Activated naive CD8-positive, alpha-beta T cell treated with anti-CD3 and anti-CD28 coated beads for 36 hours (primary cell): ENCODE data around the gene SEMA3D. TPM values are rescaled to one million over a fixed set of nuclear protein-coding genes. Genes with fewer than 3 reads are reported as not detected.

Experiments
- DNase-seq: peaks from one replicate; pipeline ENCODE4 v3.0.0; 2021
- H3K27ac Mint-ChIP-seq: one replicate; pipeline ENCODE4 v1.8.0; 2022; ENCODE audit warnings: mild to moderate bottlenecking, moderate library complexity, mixed read lengths
- H3K27me3 Mint-ChIP-seq: one replicate; pipeline ENCODE4 v1.8.0; 2022; ENCODE audit warnings: mild to moderate bottlenecking, mixed read lengths
- H3K36me3 Mint-ChIP-seq: one replicate; pipeline ENCODE4 v1.8.0; 2021; ENCODE audit warnings: mild to moderate bottlenecking, mixed read lengths
- H3K4me1 Mint-ChIP-seq: one replicate; pipeline ENCODE4 v1.8.0; 2021; ENCODE audit warnings: mixed read lengths
- H3K4me3 Mint-ChIP-seq: one replicate; pipeline ENCODE4 v1.8.0; 2022; ENCODE audit warnings: mild to moderate bottlenecking, moderate library complexity, mixed read lengths
- H3K9me3 Mint-ChIP-seq: one replicate; pipeline ENCODE4 v1.8.0; 2022; ENCODE audit warnings: mixed read lengths
- total RNA-seq, 2 experiments: library from RNA; stranded (reverse); gene quantifications; one replicate each; pipeline ENCODE4 v1.2.3, GENCODE V29; 2021

SEMA3D gene
- total RNA-seq, 2 experiments from 2014 or later, result not detected

DNA sequence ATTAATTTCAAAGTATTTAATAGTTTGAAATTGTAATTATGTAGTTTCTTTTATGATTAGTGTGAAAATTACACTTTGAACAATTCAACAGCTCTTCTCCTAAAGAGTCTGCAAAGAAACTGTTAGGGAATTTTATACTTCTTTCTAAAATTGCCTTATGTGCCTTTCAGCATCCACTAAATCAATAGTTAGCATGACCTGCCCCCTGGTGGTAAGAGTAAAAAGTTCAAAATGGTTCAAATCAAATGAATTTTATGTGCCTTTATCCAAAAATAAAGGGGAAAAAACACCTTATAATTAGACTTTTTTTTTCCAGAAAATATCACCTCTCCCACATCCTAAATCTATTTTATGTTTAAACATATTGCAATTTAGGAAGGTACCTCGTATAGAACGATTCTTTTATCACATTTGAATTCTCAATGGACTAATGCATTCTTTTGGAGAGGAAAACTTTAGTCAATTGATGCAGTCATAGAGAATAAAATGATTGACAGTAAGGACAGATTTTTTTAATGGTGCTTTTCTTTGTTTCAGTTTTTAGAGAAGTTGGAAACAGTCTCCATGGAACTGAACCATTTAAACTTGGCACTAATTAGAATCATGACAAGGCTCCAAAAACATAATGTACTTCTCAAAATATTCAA lies 163.7 kb downstream of the SEMA3D start:
- no peak for DNase-seq
- no peaks in the 10 kb centered on the region for H3K36me3 Mint-ChIP-seq
- H3K27me3 Mint-ChIP-seq, result peaks cover 5% of the 10 kb centered on the region
- no peak overlapping the region for H3K4me3 Mint-ChIP-seq
- H3K27ac Mint-ChIP-seq, result no peak overlapping the region
- H3K4me1 Mint-ChIP-seq, result no peaks in the 10 kb centered on the region
- no peaks in the 10 kb centered on the region for H3K9me3 Mint-ChIP-seq

DNA sequence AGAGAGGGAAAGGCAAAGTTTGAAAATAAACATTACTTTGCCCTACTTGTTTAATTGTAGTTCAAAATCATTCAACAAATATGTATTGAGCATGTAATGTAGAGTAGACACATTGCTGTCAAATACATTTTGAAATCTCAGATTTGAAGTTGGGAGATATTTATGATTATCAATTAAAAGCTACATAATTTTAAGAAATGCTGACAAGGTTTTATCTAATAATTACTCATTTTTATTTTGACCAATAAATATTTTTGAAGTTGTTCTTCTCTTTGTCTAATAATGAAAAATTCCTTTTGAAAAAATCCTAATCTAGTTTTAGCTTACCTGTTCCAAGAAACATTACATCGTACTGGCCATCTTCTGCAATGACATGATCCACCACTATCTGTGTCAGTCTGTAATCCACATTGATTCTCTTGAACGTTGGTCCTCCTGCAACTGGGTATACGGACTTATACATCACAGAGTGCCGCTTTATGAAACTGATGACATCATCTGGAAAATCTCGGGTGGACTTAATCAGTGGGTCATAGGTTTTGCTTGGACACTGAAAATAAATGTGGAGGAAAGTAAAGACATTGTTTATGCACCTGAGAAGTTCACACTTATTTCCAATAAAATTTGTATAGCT lies 164.7 kb downstream of the SEMA3D start:
- Mint-ChIP-seq H3K4me3 (no peak overlapping the region), H3K36me3 (no peaks in the 10 kb centered on the region), H3K9me3 (no peaks in the 10 kb centered on the region), H3K27ac (no peak overlapping the region), H3K4me1 (no peaks in the 10 kb centered on the region), H3K27me3 (peaks cover 5% of the 10 kb centered on the region)
- no peak for DNase-seq

DNA sequence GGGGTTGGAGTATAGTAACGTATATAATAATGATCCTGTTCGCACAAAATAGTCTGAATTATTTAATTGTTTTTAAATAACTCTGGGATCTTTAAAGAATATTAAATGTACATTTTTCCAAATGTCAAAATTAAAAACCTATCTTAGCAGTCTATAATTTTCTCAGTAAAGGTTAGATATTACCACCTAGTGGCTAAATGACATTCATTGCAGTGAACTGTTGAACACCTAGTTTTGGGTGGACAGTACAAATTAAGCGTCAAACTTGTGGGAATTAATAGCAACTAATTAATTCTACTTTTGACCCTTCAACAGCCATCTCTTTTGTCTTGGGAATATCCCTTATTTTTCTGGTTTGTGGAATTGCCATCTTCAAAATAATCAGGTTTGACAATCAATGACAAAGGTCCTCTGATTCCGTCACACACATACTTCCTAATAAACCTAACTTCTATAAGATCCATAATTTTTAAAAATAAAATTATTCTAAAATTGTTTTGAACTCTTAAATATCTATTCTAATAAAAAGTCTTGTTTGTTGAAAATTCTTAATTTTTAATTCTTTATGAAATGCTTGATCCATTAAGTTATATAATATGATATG lies 165.7 kb downstream of the SEMA3D start:
- Mint-ChIP-seq H3K27me3 (peaks cover 9% of the 10 kb centered on the region), H3K4me3 (no peak overlapping the region), H3K27ac (no peak overlapping the region), H3K9me3 (no peaks in the 10 kb centered on the region), H3K4me1 (no peaks in the 10 kb centered on the region), H3K36me3 (no peaks in the 10 kb centered on the region)
- no peak for DNase-seq

DNA sequence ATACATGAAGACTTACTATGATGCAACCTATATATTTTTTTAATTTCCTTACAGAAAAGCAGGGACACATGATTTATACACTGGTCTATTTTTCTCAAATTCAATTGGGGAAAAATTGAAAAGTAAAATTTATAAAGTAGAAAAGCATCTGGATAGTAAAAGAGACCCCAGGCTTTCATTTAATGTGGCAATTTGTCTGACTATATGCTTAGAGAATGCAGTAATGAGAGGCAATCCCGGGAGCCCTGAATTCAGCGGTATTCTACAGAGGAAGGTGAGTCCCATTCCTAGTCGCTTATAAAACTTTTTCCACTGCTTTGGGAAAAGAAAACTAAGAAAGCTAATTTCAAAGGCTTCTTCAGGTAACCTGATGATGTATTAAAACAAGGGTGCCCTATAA lies 167.1 kb downstream of the SEMA3D start:
- DNase-seq, result no peak
- no peak overlapping the region for H3K4me3 Mint-ChIP-seq
- H3K36me3 Mint-ChIP-seq, result no peaks in the 10 kb centered on the region
- H3K27ac Mint-ChIP-seq, result no peak overlapping the region
- H3K27me3 Mint-ChIP-seq, result peaks cover 10% of the 10 kb centered on the region
- no peaks in the 10 kb centered on the region for H3K4me1 Mint-ChIP-seq
- H3K9me3 Mint-ChIP-seq, result no peaks in the 10 kb centered on the region

DNA sequence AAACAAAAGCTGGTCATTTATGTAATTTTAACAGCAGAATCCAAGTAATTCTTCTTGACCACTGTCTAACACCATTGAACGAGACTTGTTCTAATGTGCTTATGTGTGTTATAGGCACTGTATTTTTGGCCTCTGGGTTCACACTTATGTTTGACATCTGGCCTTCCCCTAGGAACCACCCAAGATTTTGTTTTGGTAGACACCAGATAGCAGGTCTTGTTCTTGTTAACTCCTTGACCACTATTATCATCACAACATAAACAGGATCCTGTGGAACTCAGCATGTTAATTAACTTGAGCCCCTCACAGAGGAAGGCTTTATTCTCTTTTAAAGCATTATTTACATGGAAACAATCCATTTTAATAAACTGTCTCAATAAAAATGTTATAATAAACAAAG lies 167.7 kb downstream of the SEMA3D start:
- Mint-ChIP-seq H3K9me3 (no peaks in the 10 kb centered on the region), H3K27me3 (peaks cover 10% of the 10 kb centered on the region), H3K4me1 (no peaks in the 10 kb centered on the region), H3K27ac (no peak overlapping the region), H3K4me3 (no peak overlapping the region), H3K36me3 (no peaks in the 10 kb centered on the region)
- no peak for DNase-seq

DNA sequence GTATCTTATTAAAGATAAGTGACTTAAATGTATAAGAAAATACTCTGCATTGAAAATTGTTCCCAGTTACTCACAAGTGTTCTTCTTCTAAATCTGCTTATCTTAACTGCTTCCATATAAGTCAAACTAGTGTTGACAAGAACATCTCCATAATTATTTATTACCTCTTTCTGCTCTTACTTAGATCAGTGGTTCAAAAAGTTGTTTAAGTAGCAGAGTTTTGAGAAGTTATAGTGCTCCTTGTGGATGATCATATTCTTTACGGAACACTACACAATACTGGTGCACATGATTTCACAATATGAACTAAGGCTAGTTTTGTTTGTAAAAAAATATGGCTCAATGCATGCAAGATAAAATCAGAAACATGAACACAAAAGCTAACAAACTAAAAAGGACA lies 168.4 kb downstream of the SEMA3D start:
- H3K9me3 Mint-ChIP-seq, result no peaks in the 10 kb centered on the region
- no peaks in the 10 kb centered on the region for H3K36me3 Mint-ChIP-seq
- DNase-seq, result no peak
- no peaks in the 10 kb centered on the region for H3K4me1 Mint-ChIP-seq
- peaks cover 10% of the 10 kb centered on the region for H3K27me3 Mint-ChIP-seq
- no peak overlapping the region for H3K27ac Mint-ChIP-seq
- no peak overlapping the region for H3K4me3 Mint-ChIP-seq

DNA sequence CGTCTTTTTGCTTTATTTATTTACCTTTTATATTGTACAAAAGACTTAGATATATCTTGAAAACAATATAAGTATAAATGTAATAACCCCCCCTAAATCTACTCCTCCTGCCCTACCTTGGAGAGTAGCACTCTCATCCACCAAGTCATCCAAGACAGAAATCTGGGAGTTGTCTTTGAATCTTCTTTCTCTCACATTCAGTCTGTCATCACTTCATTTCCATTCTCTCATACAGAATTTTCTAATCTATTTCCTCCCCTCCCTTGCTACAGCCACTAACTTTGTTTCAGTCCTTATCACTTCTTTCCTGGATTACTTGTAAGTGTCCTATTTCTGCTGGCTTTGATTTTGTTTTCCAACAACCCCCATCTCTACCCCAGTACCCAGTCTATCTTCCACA lies 170.6 kb downstream of the SEMA3D start:
- Mint-ChIP-seq H3K4me3 (no peak overlapping the region), H3K9me3 (no peaks in the 10 kb centered on the region), H3K27ac (no peak overlapping the region), H3K4me1 (no peaks in the 10 kb centered on the region), H3K36me3 (no peaks in the 10 kb centered on the region), H3K27me3 (peaks cover 10% of the 10 kb centered on the region)
- no peak for DNase-seq

DNA sequence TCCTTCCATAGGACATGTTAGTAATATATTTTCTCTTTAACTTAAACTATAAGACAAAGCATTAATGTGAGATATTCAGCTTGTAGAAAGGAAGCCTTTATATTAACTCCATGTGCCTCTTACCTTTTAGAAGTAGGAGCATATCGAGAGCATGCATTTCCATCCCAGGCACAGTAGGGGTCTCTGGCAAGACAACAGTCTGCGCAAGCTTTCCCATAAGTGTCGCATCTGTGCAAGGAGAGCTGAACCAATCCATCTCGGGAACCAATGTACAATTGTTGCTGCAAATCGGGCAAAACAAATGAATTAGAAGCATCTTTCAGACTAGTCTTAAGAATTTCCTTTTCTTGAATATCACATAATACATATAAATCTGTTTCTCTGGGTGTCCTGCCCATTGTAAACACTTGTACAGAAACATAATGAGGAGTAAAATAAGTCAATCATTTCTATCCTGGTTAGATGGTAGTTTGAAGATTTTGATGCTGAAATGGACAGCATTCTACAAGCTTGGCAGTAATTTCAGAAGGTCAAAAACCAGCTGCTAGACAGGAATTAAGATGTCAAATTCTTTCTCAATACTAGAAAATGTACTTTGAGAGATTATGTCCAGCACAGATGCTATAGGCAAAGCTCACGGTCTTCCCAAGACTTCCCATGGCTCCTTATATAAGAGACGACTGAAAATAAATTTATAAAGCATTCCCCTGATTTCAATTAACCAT lies 171.8 kb downstream of the SEMA3D start:
- Mint-ChIP-seq H3K27me3 (peaks cover 7% of the 10 kb centered on the region), H3K9me3 (no peaks in the 10 kb centered on the region), H3K4me1 (no peaks in the 10 kb centered on the region), H3K27ac (no peak overlapping the region), H3K36me3 (no peaks in the 10 kb centered on the region), H3K4me3 (no peak overlapping the region)
- no peak for DNase-seq

DNA sequence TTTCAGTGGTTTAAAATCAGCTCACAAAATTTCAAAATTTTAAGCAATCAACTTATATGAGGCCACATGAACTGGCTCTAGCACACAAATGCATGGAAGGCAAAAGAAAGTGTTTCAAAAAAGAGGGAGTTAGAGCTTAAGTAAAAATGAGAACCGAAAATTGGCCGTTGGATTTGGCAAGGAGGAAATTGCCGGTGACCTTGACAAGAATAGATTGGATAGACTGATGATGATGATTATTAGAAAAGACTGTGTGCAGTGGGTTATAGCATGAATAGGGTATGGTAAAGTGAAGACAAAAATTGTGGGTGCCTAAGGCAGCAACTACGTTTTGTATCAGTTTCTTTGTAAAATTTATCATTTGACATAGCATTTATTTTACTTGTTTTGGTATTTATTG lies 175.7 kb downstream of the SEMA3D start:
- Mint-ChIP-seq H3K27ac (no peak overlapping the region), H3K4me1 (no peaks in the 10 kb centered on the region), H3K27me3 (peaks cover 6% of the 10 kb centered on the region), H3K4me3 (no peak overlapping the region), H3K36me3 (no peaks in the 10 kb centered on the region), H3K9me3 (no peaks in the 10 kb centered on the region)
- DNase-seq, result no peak

DNA sequence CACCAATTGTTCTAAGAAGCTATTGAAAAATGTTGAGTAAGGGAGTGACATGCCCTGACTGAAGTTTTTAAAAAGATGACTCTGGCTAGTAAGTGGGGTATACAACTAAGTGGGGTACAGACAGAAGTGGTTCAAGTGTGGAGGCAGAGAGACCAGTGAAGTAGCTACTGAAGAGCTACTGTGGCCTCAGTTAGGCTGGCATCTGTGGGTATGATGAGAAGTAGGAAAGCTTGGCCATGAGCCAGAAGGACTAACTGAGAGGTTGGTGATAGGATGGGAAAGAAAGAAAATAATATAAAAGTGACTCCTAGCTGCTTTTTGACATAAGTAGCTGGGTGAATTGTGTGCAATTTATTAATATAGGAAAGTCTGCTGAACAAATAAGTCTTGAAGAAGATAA lies 176.6 kb downstream of the SEMA3D start:
- H3K27ac Mint-ChIP-seq, result no peak overlapping the region

DNA sequence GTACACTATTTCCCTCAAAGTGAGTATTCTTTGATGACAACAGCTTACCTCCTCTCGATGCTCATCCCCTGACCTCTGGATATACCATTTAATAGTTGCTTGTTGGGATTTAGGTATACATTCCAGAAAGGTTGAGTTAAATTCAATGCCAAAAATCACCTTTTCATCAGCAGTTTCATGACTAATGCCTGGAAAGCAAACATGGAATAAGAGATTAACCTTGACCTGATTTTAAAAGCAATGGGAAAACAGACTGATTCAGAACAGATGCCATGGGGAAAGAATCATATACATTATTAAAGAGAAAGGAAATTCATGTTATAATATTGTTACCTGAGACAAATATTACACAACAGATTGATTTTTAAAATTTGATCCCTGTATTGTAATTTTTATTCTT lies 180.1 kb downstream of the SEMA3D start:
- no peak overlapping the region for H3K27ac Mint-ChIP-seq
- no peak overlapping the region for H3K4me3 Mint-ChIP-seq
- H3K4me1 Mint-ChIP-seq, result no peaks in the 10 kb centered on the region
- no peaks in the 10 kb centered on the region for H3K36me3 Mint-ChIP-seq
- H3K27me3 Mint-ChIP-seq, result peaks cover 10% of the 10 kb centered on the region
- no peak for DNase-seq
- H3K9me3 Mint-ChIP-seq, result no peaks in the 10 kb centered on the region

More for the DNA sequence above, 176.6 kb downstream of the SEMA3D start:
- Mint-ChIP-seq H3K36me3 (no peaks in the 10 kb centered on the region), H3K4me3 (no peak overlapping the region), H3K4me1 (no peaks in the 10 kb centered on the region), H3K9me3 (no peaks in the 10 kb centered on the region), H3K27me3 (peaks cover 6% of the 10 kb centered on the region)
- no peak for DNase-seq

DNA sequence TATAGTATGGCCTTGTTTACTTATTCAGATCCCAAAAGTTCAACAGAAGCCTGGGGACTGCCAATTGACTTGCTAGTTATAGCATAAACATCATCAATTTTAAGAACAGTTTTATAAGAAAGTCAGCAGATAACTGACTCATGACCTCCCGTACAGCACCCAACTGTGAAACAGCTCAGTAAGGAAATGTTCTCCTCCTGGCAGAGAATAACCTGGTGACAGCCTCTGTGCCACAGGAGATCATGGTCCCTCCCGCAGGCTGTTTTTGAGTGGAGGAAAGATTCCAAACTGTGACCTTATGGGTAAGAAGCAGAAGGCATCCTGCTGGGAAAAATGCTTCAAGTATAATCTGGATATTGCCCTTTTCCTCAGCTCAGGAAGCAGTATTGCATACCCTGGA lies 182.5 kb downstream of the SEMA3D start:
- peaks cover 22% of the 10 kb centered on the region for H3K27me3 Mint-ChIP-seq
- no peaks in the 10 kb centered on the region for H3K4me1 Mint-ChIP-seq
- DNase-seq, result no peak
- H3K36me3 Mint-ChIP-seq, result no peaks in the 10 kb centered on the region
- no peak overlapping the region for H3K27ac Mint-ChIP-seq
- H3K9me3 Mint-ChIP-seq, result no peaks in the 10 kb centered on the region
- H3K4me3 Mint-ChIP-seq, result no peak overlapping the region

DNA sequence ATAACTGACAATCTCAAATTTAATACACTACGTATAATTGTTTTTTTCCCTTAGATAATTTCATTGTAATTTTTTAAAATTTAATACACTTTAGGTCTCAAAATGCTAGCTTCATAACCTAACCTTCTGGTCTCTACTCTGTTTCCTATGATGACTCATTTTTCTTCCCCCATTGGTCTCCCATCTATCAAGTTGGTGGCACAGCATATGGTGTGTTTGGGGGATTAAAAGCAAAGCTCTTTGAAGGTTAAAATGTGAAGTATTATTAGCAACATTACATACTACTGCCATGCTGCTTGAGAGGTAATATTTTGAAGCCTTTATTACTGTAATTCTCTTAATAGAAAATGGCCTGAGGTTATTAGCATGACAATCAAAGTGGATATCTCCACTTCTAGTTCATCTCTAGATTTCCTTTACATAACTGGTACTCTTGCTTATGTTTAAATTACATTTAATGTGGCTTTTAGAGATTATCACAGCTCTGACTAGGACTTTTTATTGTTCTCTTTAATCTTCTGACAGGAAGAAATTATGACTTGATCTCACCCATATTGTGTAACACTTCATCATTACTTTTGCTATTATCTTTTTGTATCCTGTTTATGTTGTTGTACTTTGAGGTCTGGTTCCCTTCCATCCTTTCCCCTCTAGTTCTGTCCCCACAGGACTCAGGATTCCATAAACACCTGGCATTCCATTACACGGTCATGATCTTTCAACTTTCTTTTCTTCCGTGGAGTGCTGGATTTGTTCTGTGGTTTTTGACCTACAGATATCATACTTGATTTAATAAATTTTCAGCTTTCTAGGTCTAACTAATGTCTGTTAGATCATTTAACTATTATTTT lies 185.1 kb downstream of the SEMA3D start:
- Mint-ChIP-seq H3K36me3 (no peaks in the 10 kb centered on the region), H3K27ac (no peak overlapping the region), H3K4me1 (peaks cover 6% of the 10 kb centered on the region), H3K9me3 (no peaks in the 10 kb centered on the region), H3K27me3 (peaks cover 18% of the 10 kb centered on the region), H3K4me3 (no peak overlapping the region)
- no peak for DNase-seq

DNA sequence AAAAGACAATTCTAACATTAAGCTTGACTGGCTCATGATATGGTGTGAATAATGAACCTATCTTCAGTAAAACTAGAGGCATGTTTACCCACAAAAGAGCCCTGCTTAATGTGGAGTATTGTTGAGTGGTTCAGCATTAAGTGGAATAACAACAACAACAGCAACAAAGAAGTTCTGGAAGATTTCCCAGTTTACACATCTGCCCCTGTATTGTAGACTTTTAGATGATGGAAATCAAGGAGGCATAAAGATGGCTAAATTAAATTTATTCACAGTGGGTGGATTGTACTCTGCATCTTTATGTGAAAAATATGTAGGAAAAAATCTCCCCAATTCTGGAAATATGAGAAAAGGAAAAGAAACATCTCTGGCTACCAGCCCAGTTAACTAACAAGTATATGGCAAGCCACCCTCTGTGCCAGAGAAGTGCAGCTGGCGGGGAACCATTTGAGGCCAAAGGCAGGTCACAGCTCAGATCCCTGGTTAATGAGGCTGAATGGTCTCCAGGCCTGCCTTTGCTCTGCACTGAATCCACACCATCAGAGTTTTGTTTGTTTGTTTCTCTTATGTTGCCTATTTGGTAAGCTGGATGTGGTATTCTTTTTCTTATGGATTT lies 186.0 kb downstream of the SEMA3D start:
- no peaks in the 10 kb centered on the region for H3K36me3 Mint-ChIP-seq
- H3K4me3 Mint-ChIP-seq, result no peak overlapping the region
- DNase-seq, result no peak
- peaks cover 17% of the 10 kb centered on the region for H3K27me3 Mint-ChIP-seq
- H3K27ac Mint-ChIP-seq, result no peak overlapping the region
- peaks cover 6% of the 10 kb centered on the region for H3K4me1 Mint-ChIP-seq
- no peaks in the 10 kb centered on the region for H3K9me3 Mint-ChIP-seq
